ENCODE measurements around the gene CDC42SE2.
"Not testable (repeated sequence)": the region's sequence is repeated elsewhere in the genome, so short reads cannot be mapped to it uniquely, and the experiment has no call there.

GRCh38 chr5:131399007-131399406 is 135.2 kb downstream of the CDC42SE2 start:
- TF ChIP-seq POLR2A (IDR thresholded peaks at IDR 0.05); POLR2AphosphoS5 (IDR thresholded peaks at IDR 0.05; ENCODE audit: insufficient read depth in 1 of 2, low read depth in 1 of 2): not testable (repeated sequence)
